ENCODE results near the gene RPN2. TPM values are rescaled to one million over a fixed set of nuclear protein-coding genes. Genes with fewer than 3 reads are reported as not detected.
A peak's percentile ranks its signal among the peaks of the same experiment; 100 is the strongest.

RPN2 gene
- total RNA-seq, 1 donor from 2014 or later, result 178 TPM

- DNase-seq (ENCODE audit: low read depth) (no peak), FAIRE-seq (no peak)
- TF ChIP-seq, protein P1, sequence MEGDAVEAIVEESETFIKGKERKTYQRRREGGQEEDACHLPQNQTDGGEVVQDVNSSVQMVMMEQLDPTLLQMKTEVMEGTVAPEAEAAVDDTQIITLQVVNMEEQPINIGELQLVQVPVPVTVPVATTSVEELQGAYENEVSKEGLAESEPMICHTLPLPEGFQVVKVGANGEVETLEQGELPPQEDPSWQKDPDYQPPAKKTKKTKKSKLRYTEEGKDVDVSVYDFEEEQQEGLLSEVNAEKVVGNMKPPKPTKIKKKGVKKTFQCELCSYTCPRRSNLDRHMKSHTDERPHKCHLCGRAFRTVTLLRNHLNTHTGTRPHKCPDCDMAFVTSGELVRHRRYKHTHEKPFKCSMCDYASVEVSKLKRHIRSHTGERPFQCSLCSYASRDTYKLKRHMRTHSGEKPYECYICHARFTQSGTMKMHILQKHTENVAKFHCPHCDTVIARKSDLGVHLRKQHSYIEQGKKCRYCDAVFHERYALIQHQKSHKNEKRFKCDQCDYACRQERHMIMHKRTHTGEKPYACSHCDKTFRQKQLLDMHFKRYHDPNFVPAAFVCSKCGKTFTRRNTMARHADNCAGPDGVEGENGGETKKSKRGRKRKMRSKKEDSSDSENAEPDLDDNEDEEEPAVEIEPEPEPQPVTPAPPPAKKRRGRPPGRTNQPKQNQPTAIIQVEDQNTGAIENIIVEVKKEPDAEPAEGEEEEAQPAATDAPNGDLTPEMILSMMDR (IDR thresholded peaks at IDR 0.05; ENCODE audit: insufficient read depth, low read length, severe bottlenecking), result no peak
- H3K36me3 ChIP-seq (ENCODE audit: control insufficient read depth, insufficient read depth, low read length), result no peaks in the 10 kb centered on the region
- no peaks in the 10 kb centered on the region for H3K27me3 ChIP-seq (ENCODE audit: control insufficient read depth, insufficient read depth, low read length)
- no peak overlapping the region for H3K4me3 ChIP-seq (ENCODE audit: low read depth, low read length)
Observed at GRCh38 chr20:37163832-37164554, 15.1 kb upstream of the RPN2 start.

DNA sequence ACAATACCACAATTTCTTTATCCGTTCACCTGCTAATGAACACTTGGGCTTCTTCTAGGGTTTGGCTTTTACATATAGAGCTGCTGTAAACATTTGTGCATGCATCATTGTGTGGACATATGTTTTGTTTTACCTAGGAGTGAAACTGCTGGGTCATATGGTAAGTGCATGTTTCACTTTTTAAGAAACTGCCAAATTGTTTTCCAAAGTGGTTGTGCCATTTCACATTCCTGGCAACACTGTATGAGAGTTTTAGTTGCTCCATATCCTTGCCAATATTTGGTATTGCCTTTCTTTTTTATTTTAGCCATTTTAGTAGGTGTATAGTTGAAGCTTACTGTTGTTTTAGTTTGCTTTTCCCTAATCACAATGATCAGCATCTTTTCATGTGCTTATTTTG lies 14.1 kb upstream of the RPN2 start:
- no peak overlapping the region for H3K4me3 ChIP-seq (ENCODE audit: low read depth, low read length)
- no peaks in the 10 kb centered on the region for H3K27me3 ChIP-seq (ENCODE audit: control insufficient read depth, insufficient read depth, low read length)
- no peak for FAIRE-seq
- no peak for DNase-seq (ENCODE audit: low read depth)
- TF ChIP-seq, protein P1 (IDR thresholded peaks at IDR 0.05; ENCODE audit: insufficient read depth, low read length, severe bottlenecking), result no peak
- H3K36me3 ChIP-seq (ENCODE audit: control insufficient read depth, insufficient read depth, low read length), result no peaks in the 10 kb centered on the region

DNA sequence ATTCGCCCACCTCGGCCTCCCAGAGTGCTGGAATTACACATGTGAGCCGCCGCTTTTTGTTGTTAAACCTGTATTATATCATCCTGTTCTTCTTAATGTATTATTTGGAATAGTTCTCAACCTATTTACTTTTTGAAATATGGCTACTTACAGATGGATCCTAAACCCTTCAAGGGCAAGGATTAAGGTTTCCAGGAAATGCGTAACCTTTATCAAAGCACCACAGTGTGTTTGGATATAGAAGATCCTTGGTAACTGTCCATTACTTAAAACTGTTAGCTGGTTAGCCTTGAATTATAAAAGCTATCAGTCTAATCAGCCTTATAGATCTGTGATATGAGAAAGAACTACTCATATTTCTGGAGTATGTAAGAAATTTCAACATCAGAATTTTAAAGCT lies 12.3 kb upstream of the RPN2 start:
- Histone ChIP-seq H3K36me3 (ENCODE audit: control insufficient read depth, insufficient read depth, low read length) (no peaks in the 10 kb centered on the region), H3K4me3 (ENCODE audit: low read depth, low read length) (no peak overlapping the region), H3K27me3 (ENCODE audit: control insufficient read depth, insufficient read depth, low read length) (no peaks in the 10 kb centered on the region)
- FAIRE-seq, result no peak
- TF ChIP-seq, protein P1 (IDR thresholded peaks at IDR 0.05; ENCODE audit: insufficient read depth, low read length, severe bottlenecking), result no peak
- DNase-seq (ENCODE audit: low read depth), result no peak

- Histone ChIP-seq H3K27me3 (ENCODE audit: control insufficient read depth, insufficient read depth, low read length) (no peaks in the 10 kb centered on the region), H3K36me3 (ENCODE audit: control insufficient read depth, insufficient read depth, low read length) (no peaks in the 10 kb centered on the region), H3K4me3 (ENCODE audit: low read depth, low read length) (no peak overlapping the region)
- FAIRE-seq (no peak), DNase-seq (ENCODE audit: low read depth) (no peak)
- TF ChIP-seq, protein P1 (IDR thresholded peaks at IDR 0.05; ENCODE audit: insufficient read depth, low read length, severe bottlenecking), result no peak
Observed at GRCh38 chr20:37172836-37173235, 6.3 kb upstream of the RPN2 start.

DNA sequence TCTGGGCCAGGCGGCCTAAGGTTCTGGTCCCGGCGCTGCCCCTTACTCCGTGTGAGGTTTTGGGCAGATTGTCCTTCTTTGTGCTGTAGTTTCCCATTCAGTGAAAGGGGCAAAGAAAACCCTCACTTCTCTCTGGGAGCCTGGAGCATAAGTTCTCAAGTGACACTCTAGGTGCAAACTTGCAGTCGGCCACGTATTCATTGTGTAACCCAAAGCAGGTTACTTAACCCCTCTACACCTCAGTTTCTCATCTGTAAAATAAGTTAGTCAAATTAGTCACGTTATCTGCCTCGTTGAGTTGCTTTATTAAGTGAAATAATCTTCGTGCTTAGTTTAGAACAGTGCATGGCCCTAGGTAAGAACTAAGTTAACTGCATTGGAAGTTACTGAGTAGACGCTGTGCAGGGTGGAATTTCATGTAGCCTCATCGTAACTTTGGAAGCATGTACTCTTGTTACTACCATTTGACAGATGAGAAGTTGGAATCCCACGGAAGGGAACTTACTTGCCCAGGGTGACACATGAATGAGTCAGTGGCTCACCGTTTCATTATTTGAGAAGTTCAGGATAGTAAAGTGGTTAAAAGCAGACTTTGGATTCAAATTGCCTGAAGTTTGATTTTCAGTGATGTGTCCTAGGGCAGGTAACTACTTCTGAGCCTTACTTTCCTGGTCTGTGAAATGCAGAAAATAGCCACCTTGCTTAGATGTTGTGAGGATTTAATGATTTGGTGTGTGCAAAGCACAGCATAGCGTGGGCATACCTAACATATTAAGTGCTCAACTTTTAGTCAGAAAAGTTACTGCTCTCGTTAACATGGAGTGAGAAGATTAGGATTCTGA lies 774 bp downstream of the RPN2 start:
- TF ChIP-seq, protein P1 (IDR thresholded peaks at IDR 0.05; ENCODE audit: insufficient read depth, low read length, severe bottlenecking), result no peak
- DNase-seq (ENCODE audit: low read depth) (peak; percentile 88), FAIRE-seq (no peak)
- Histone ChIP-seq H3K36me3 (ENCODE audit: control insufficient read depth, insufficient read depth, low read length) (peaks cover 8% of the 10 kb centered on the region), H3K4me3 (ENCODE audit: low read depth, low read length) (peak overlapping the region; percentile 58), H3K27me3 (ENCODE audit: control insufficient read depth, insufficient read depth, low read length) (no peaks in the 10 kb centered on the region)
